HG02840 (cell line): ENCODE results near the gene EARS2.

Source experiments
- ATAC-seq: cut with Tn5 transposase; IDR thresholded peaks from one replicate; pipeline ENCODE4 v1.9.1; 2021; ENCODE audit warnings: mild to moderate bottlenecking, moderate library complexity, moderate number of reproducible peaks; ENCODE audit not compliant: unreplicated experiment, low FRiP score

EARS2 gene

GRCh38 chr16:23509441-23509754 lies 47.8 kb downstream of the EARS2 start:
- ATAC-seq: no peak

- no peak for ATAC-seq
Observed at GRCh38 chr16:23508589-23509440, 48.3 kb downstream of the EARS2 start.

- ATAC-seq: no peak
Observed at GRCh38 chr16:23506606-23506994, 50.5 kb downstream of the EARS2 start.

GRCh38 chr16:23505671-23506605 lies 51.2 kb downstream of the EARS2 start:
- ATAC-seq: no peak

- ATAC-seq: peak; percentile 20
Observed at GRCh38 chr16:23505180-23505665, 51.9 kb downstream of the EARS2 start.

GRCh38 chr16:23504453-23505179 lies 52.5 kb downstream of the EARS2 start:
- ATAC-seq: peak; percentile 71

GRCh38 chr16:23504076-23504452 lies 53.1 kb downstream of the EARS2 start:
- ATAC-seq: no peak

- no peak for ATAC-seq
Observed at GRCh38 chr16:23502466-23502865, 54.7 kb downstream of the EARS2 start.

GRCh38 chr16:23501291-23501690 lies 55.9 kb downstream of the EARS2 start:
- ATAC-seq: no peak

GRCh38 chr16:23500862-23501225 lies 56.3 kb downstream of the EARS2 start:
- no peak for ATAC-seq

GRCh38 chr16:23500212-23500861 lies 56.8 kb downstream of the EARS2 start:
- ATAC-seq: no peak

GRCh38 chr16:23499801-23500200 lies 57.3 kb downstream of the EARS2 start:
- ATAC-seq: no peak

GRCh38 chr16:23498863-23499262 lies 58.3 kb downstream of the EARS2 start:
- no peak for ATAC-seq

GRCh38 chr16:23497543-23497868 lies 59.6 kb downstream of the EARS2 start:
- no peak for ATAC-seq

GRCh38 chr16:23496821-23497542 lies 60.2 kb downstream of the EARS2 start:
- no peak for ATAC-seq

- ATAC-seq: no peak
Observed at GRCh38 chr16:23495671-23496070, 61.5 kb downstream of the EARS2 start.

- ATAC-seq: no peak
Observed at GRCh38 chr16:23494188-23494587, 63.0 kb downstream of the EARS2 start.

GRCh38 chr16:23491490-23492391 lies 65.4 kb downstream of the EARS2 start:
- no peak for ATAC-seq

- no peak for ATAC-seq
Observed at GRCh38 chr16:23486480-23486879, 70.7 kb downstream of the EARS2 start.
